ENCODE measurements around the gene COQ10A. TPM values are rescaled to one million over a fixed set of nuclear protein-coding genes. Genes with fewer than 3 reads are reported as not detected.

Gene COQ10A
- total RNA-seq, 1 experiment from 2014 or later: 26.1 TPM

- H3K36me3 Mint-ChIP-seq (ENCODE audit: insufficient read depth in 1 of 3, low read depth in 3 of 3): peaks cover 28 to 82% (median 50%) of the 10 kb centered on the region in 3 experiments
Observed at GRCh38 chr12:56282030-56282429, 15.3 kb downstream of the COQ10A start.

More at GRCh38 chr12:56282030-56282429, 15.3 kb downstream of the COQ10A start:
- H3K14ac ChIP-seq (ENCODE audit: insufficient read depth, low read length): no peak overlapping the region
- no peak overlapping the region for H3K56ac ChIP-seq (ENCODE audit: insufficient read length, low read depth, low read length)
- H3K23me2 ChIP-seq (ENCODE audit: insufficient read length, low read depth, low read length, poor library complexity, severe bottlenecking): no peaks in the 10 kb centered on the region
- H2BK20ac ChIP-seq (ENCODE audit: low read depth, low read length, poor library complexity, severe bottlenecking): no peak overlapping the region
- H3K27me3 ChIP-seq (ENCODE audit: insufficient read depth, low read length): no peaks in the 10 kb centered on the region
- H3K4me2 ChIP-seq (ENCODE audit: insufficient read depth, insufficient read length, low read length): no peak overlapping the region
- H2BK12ac ChIP-seq (ENCODE audit: insufficient read length, low read depth, low read length): no peak overlapping the region
- no peak overlapping the region for H2BK5ac ChIP-seq (ENCODE audit: insufficient read length, low read length)
- H3K4ac ChIP-seq (ENCODE audit: low read depth, low read length): no peak overlapping the region
- no peak overlapping the region for H4K5ac ChIP-seq (ENCODE audit: insufficient read length, low read depth, low read length)
- no peak overlapping the region for H2BK15ac ChIP-seq (ENCODE audit: low read depth, low read length)
- no peaks in the 10 kb centered on the region for H3K9me3 ChIP-seq (ENCODE audit: control insufficient read depth, low read depth, low read length)
- no peak overlapping the region for H2AFZ ChIP-seq (ENCODE audit: low read length)
- Mint-ChIP-seq H3K9me3 (no peaks in the 10 kb centered on the region), H3K27me3 (ENCODE audit: low read depth) (no peaks in the 10 kb centered on the region), H3K27ac (no peak overlapping the region), H3K4me3 (no peak overlapping the region), H3K4me1 (peaks cover 0 to 6% of the 10 kb centered on the region in 2 experiments; a peak in 2 of 4 replicates)
- H4K91ac ChIP-seq (ENCODE audit: insufficient read length, low read depth, low read length): no peak overlapping the region
- H3K18ac ChIP-seq (ENCODE audit: insufficient read length, low read depth, low read length): no peak overlapping the region
- no peak overlapping the region for H2BK120ac ChIP-seq (ENCODE audit: low read depth, low read length, poor library complexity, severe bottlenecking)
- TF ChIP-seq CTCF (conservative IDR thresholded peaks at IDR 0.05): no peak
- H4K8ac ChIP-seq (replicated peaks; ENCODE audit: insufficient read length, low read depth, low read length): no peak overlapping the region
- H3K79me1 ChIP-seq (ENCODE audit: insufficient read depth, low read depth, low read length, poor library complexity, severe bottlenecking): peaks cover 3% of the 10 kb centered on the region
- no CpG with 5 or more reads among the region's 6 CpGs for WGBS (ENCODE audit: extremely low coverage, insufficient read length, low lambda C conversion rate)
- H2AK5ac ChIP-seq (ENCODE audit: insufficient read length, low read length): no peak overlapping the region
- DNase-seq: no peak
- H3K9ac ChIP-seq (ENCODE audit: extremely low read depth, insufficient read length, low read length): no peak overlapping the region
- H3K4me1 ChIP-seq (ENCODE audit: insufficient read depth, low read length): 0 out of 2 replicates have a peak, but pooled peaks cover 2% of the 10 kb centered on the region
- H3K79me2 ChIP-seq (ENCODE audit: insufficient read depth, low read length): no peaks in the 10 kb centered on the region
- H3K27ac ChIP-seq (ENCODE audit: insufficient read length, low read depth, low read length): no peak overlapping the region
- H3T11ph ChIP-seq (ENCODE audit: low read length): no peak overlapping the region
- H4K20me1 ChIP-seq (ENCODE audit: control insufficient read depth, insufficient read depth, insufficient read length): no peaks in the 10 kb centered on the region
- H3K23ac ChIP-seq (ENCODE audit: insufficient read length, low read depth, low read length): no peak overlapping the region
